Occipital lobe (tissue), 3 donors: ENCODE data around the gene AMER1. TPM values are rescaled to one million over a fixed set of nuclear protein-coding genes. Genes with fewer than 3 reads are reported as not detected.

Experiments used
- DNase-seq: peaks from one replicate; lab custom pipeline; 2025; lab: John Stamatoyannopoulos, UW
- small RNA-seq: library from RNA; depleted of rRNA; stranded (forward); fragments of <200 nt; gene quantifications from one replicate; pipeline ENCODE3, GENCODE V24; 2014
- total RNA-seq: library from RNA; depleted of rRNA; stranded (reverse); fragments of >200 nt; gene quantifications from one replicate; pipeline ENCODE4 v1.2.3, GENCODE V29; 2014

Gene AMER1
- total RNA-seq, 1 donor from 2014 or later, result 8.9 TPM

- no peak for DNase-seq
Measured at GRCh38 chrX:64186974-64187761, 18.3 kb downstream of the AMER1 start.

GRCh38 chrX:64184396-64184795, 21.1 kb downstream of the AMER1 start:
- DNase-seq, result no peak

GRCh38 chrX:64182208-64182607, 23.3 kb downstream of the AMER1 start:
- no peak for DNase-seq

GRCh38 chrX:64176876-64177275, 28.6 kb downstream of the AMER1 start:
- no peak for DNase-seq

- DNase-seq, result no peak
Measured at GRCh38 chrX:64169988-64170387, 35.5 kb downstream of the AMER1 start.

- DNase-seq, result no peak
Measured at GRCh38 chrX:64152857-64153256, 52.7 kb downstream of the AMER1 start.

GRCh38 chrX:64151911-64152310, 53.6 kb downstream of the AMER1 start:
- DNase-seq, result no peak

- DNase-seq, result no peak
Measured at GRCh38 chrX:64150775-64151174, 54.7 kb downstream of the AMER1 start.

Small RNA genes within 50 kb of the gene (small RNA-seq; reads per million reads assigned to genes)
- gene RN7SL799P, result not detected

Other genes starting within 250 kb of the AMER1 start
- gene ASB12, start 24.9 kb upstream of the AMER1 start, total RNA-seq, result 0.31 TPM
- 3.6 TPM for gene MTMR8, start 189.7 kb upstream of the AMER1 start, total RNA-seq